Suppressor macrophage treated with lipopolysaccharide for 1 hour (primary cell): Measurements from ENCODE around the gene WSB1.

Experiments
- DNase-seq, 3 donors: peaks; one replicate each; pipeline ENCODE4 v3.0.0-alpha.2; 2020 to 2022

The WSB1 gene

DNA sequence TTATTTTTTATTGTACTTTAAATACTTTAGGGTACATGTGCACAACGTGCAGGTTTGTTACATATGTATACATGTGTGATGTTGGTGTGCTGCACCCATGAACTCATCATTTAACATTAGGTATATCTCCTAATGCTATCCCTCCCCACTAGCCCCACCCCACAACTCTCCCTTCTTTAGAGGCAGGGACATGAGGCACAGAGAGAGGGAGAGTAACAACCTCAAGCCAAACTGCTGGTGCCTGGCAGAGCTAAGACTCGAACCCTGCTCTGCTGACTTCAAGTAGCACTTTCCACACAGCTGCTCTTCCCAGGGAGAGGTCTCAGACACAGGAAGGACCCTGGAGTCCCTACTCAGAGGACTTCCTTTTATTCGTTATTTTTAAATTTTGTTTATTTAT is 69.4 kb downstream of the WSB1 start:
- no peak for DNase-seq
